HCT116 (cell line): ENCODE data around the gene GNMT. TPM values are rescaled to one million over a fixed set of nuclear protein-coding genes. Genes with fewer than 3 reads are reported as not detected.

Source experiments
- ATAC-seq: fragments of 200-7000 bp; cut with Tn5 transposase; 2 replicates; pipeline ENCODE4 v1.9.1; 2020; ENCODE audit warnings: mild to moderate bottlenecking, moderate library complexity
- BruUV-seq: library from RNA; stranded (reverse); fragments of 400-500 nt; replicated peaks from 2 replicates; lab custom pipeline; 2021; lab: Mats Ljungman, UMichigan
- CTCF ChIA-PET: fragments of 300-600 bp; sonication (Branson Sonifier 250); formaldehyde crosslinking; loops from one replicate; lab custom pipeline; 2021; ENCODE audit warnings: antibody characterized with exemption; lab: Charles Lee
- POLR2A ChIA-PET: fragments of 300-600, 350-600 bp; sonication (Branson Sonifier 250); formaldehyde crosslinking; loops from one replicate; lab custom pipeline; 2021; ENCODE audit warnings: antibody characterized with exemption; lab: Charles Lee
- RAD21 ChIA-PET, 2 experiments: fragments of 300-600 bp; sonication (Branson Sonifier 250); formaldehyde crosslinking; loops; one replicate each; lab custom pipeline; 2023; ENCODE audit warnings: low total read pairs in 2 of 2; ENCODE audit not compliant: uncharacterized antibody in 2 of 2, unreplicated experiment in 2 of 2, low non-redundant PET in 1 of 2; lab: Charles Lee
- DNase-seq: peaks from one replicate; pipeline ENCODE4 v3.0.0-alpha.2; 2010; ENCODE audit warnings: low read depth, low spot score
- H2AFZ ChIP-seq: fragments of 200-600 bp; shearing (Covaris generic), sonication (generic); 2 replicates; pipeline ENCODE4 v1.6.1; 2017; ENCODE audit warnings: low read depth, mixed run types, mixed read lengths, antibody characterized with exemption, low read length; ENCODE audit not compliant: poor library complexity, severe bottlenecking
- H3K27ac ChIP-seq: 2 replicates; pipeline ENCODE4 v1.5.1; 2012; ENCODE audit warnings: low read depth, low read length
- H3K27me3 ChIP-seq: fragments of 200-600 bp; sonication (generic); 2 replicates; pipeline ENCODE4 v1.6.1; 2016; ENCODE audit warnings: mixed run types, low read length, mixed read lengths; ENCODE audit not compliant: insufficient read depth
- H3K36me3 ChIP-seq, 2 experiments: fragments of 200-500 bp in 1 of 2; fragments of 200-600 bp in 1 of 2; sonication (Bioruptor generic) in 1 of 2; sonication (generic) in 1 of 2; 2 replicates each; pipeline versions ENCODE4 v1.5.1 to v1.6.1; 2014 to 2016; ENCODE audit warnings: low read length in 2 of 2, inconsistent platforms in 1 of 2, mixed read lengths in 1 of 2, mixed run types in 1 of 2; ENCODE audit not compliant: insufficient read depth in 2 of 2, control insufficient read depth in 1 of 2
- H3K4me1 ChIP-seq, 2 experiments: fragments of 200-600 bp in 1 of 2; sonication (generic) in 1 of 2; 2 replicates each; pipeline versions ENCODE4 v1.5.1 to v1.6.1; 2012 to 2017; ENCODE audit warnings: low read length in 2 of 2, inconsistent platforms in 1 of 2, mild to moderate bottlenecking in 1 of 2, mixed read lengths in 1 of 2, mixed run types in 1 of 2, moderate library complexity in 1 of 2; ENCODE audit not compliant: insufficient read depth in 2 of 2, control insufficient read depth in 1 of 2
- H3K4me2 ChIP-seq: fragments of 200-600 bp; sonication (generic); 2 replicates; pipeline ENCODE4 v1.6.1; 2017; ENCODE audit warnings: mixed run types, low read length, mixed read lengths
- H3K4me3 ChIP-seq, 2 experiments: fragments of 200-600 bp in 1 of 2; sonication (generic) in 1 of 2; replicated peaks in 1 of 2; 2 replicates each; pipeline ENCODE4 v1.5.1; 2011 to 2016; ENCODE audit warnings: low read length in 2 of 2, control low read depth in 1 of 2, low read depth in 1 of 2, mild to moderate bottlenecking in 1 of 2, mixed read lengths in 1 of 2, mixed run types in 1 of 2
- H3K79me2 ChIP-seq: fragments of 200-600 bp; sonication (generic); 2 replicates; pipeline ENCODE4 v1.6.1; 2017; ENCODE audit warnings: mild to moderate bottlenecking, mixed run types, low read length, moderate library complexity, mixed read lengths; ENCODE audit not compliant: insufficient read depth
- H3K9ac ChIP-seq: fragments of 200-600 bp; sonication (generic); 2 replicates; pipeline ENCODE4 v1.6.1; 2016; ENCODE audit warnings: low read length, mixed read lengths
- H3K9me2 ChIP-seq: fragments of 200-600 bp; sonication (generic), shearing (Covaris generic); 2 replicates; pipeline ENCODE4 v1.6.1; 2017; ENCODE audit warnings: mixed run types, mild to moderate bottlenecking, moderate library complexity; ENCODE audit not compliant: insufficient read depth
- H3K9me3 ChIP-seq, 2 experiments: fragments of 200-500 bp in 1 of 2; fragments of 200-600 bp in 1 of 2; sonication (Bioruptor generic) in 1 of 2; sonication (generic) in 1 of 2; 2 replicates each; pipeline ENCODE4 v1.6.1; 2014 to 2017; ENCODE audit warnings: low read length in 2 of 2, mixed read lengths in 2 of 2, inconsistent platforms in 1 of 2, low read depth in 1 of 2, mild to moderate bottlenecking in 1 of 2, mixed run types in 1 of 2, moderate library complexity in 1 of 2; ENCODE audit not compliant: control insufficient read depth in 1 of 2, insufficient read depth in 1 of 2
- H4K20me1 ChIP-seq: fragments of 200-600 bp; sonication (generic), shearing (Covaris generic); 2 replicates; pipeline ENCODE4 v1.6.1; 2017; ENCODE audit warnings: mixed run types, mild to moderate bottlenecking, moderate library complexity; ENCODE audit not compliant: insufficient read depth
- ATF3 ChIP-seq: IDR thresholded peaks from 2 replicates; pipeline ENCODE4 v1.6.1; 2012
- CBX3 ChIP-seq: IDR thresholded peaks from 2 replicates; pipeline ENCODE4 v1.6.1; 2012; ENCODE audit warnings: low read depth
- CEBPB ChIP-seq: IDR thresholded peaks from 2 replicates; pipeline ENCODE4 v1.6.1; 2012; ENCODE audit warnings: low read depth
- CTCF ChIP-seq, 3 experiments: fragments of 200-600 bp in 1 of 3; sonication (generic) in 1 of 3; IDR thresholded peaks in 2 of 3; conservative IDR thresholded peaks in 1 of 3; 2 replicates each; pipeline ENCODE4 v1.5.1; 2012 to 2017; ENCODE audit warnings: low read depth in 2 of 3, low read length in 2 of 3, antibody characterized with exemption in 1 of 3, borderline replicate concordance in 1 of 3, control low read depth in 1 of 3, mild to moderate bottlenecking in 1 of 3, mixed read lengths in 1 of 3, mixed run types in 1 of 3, moderate library complexity in 1 of 3; ENCODE audit not compliant: insufficient read depth in 1 of 3
- EGR1 ChIP-seq: IDR thresholded peaks from 2 replicates; pipeline ENCODE4 v1.6.1; 2012; ENCODE audit warnings: low read depth
- ELF1 ChIP-seq: IDR thresholded peaks from 2 replicates; pipeline ENCODE4 v1.6.1; 2012; ENCODE audit warnings: low read depth, borderline replicate concordance
- EZH2 ChIP-seq: fragments of 200-600 bp; sonication (generic); IDR thresholded peaks from 2 replicates; pipeline ENCODE4 v1.6.1; 2017; ENCODE audit warnings: antibody characterized with exemption, mixed run types
- EZH2phosphoT487 ChIP-seq: fragments of 200-600 bp; IDR thresholded peaks from 2 replicates; pipeline ENCODE4 v1.6.1; 2018; ENCODE audit warnings: antibody characterized with exemption, borderline replicate concordance
- FOSL1 ChIP-seq: IDR thresholded peaks from 2 replicates; pipeline ENCODE4 v1.6.1; 2012; ENCODE audit warnings: low read depth
- JUND ChIP-seq: IDR thresholded peaks from 2 replicates; pipeline ENCODE4 v1.6.1; 2012
- POLR2A ChIP-seq: IDR thresholded peaks from 2 replicates; pipeline ENCODE4 v1.7.0; 2011; ENCODE audit warnings: borderline replicate concordance; ENCODE audit not compliant: insufficient read depth, insufficient read length; ENCODE audit errors: extremely low read depth
- POLR2AphosphoS5 ChIP-seq: IDR thresholded peaks from 2 replicates; pipeline ENCODE4 v1.6.1; 2011; ENCODE audit warnings: mild to moderate bottlenecking, low read depth, low read length, moderate library complexity
- RAD21 ChIP-seq: IDR thresholded peaks from 2 replicates; pipeline ENCODE4 v1.6.1; 2012; ENCODE audit warnings: low read depth, mild to moderate bottlenecking
- REST ChIP-seq: IDR thresholded peaks from 2 replicates; pipeline ENCODE4 v1.6.1; 2012; ENCODE audit warnings: low read depth
- SIN3A ChIP-seq: IDR thresholded peaks from 2 replicates; pipeline ENCODE4 v1.6.1; 2012; ENCODE audit warnings: low read depth
- SP1 ChIP-seq: IDR thresholded peaks from 2 replicates; pipeline ENCODE4 v1.6.1; 2012; ENCODE audit warnings: low read depth
- SRF ChIP-seq: IDR thresholded peaks from 2 replicates; pipeline ENCODE4 v1.6.1; 2012; ENCODE audit warnings: low read depth
- TCF7L2 ChIP-seq: IDR thresholded peaks from 2 replicates; pipeline ENCODE4 v1.7.0; 2011; ENCODE audit warnings: borderline replicate concordance, inconsistent platforms; ENCODE audit not compliant: insufficient read depth, insufficient read length; ENCODE audit errors: extremely low read depth
- YY1 ChIP-seq: IDR thresholded peaks from 2 replicates; pipeline ENCODE4 v1.6.1; 2011; ENCODE audit warnings: low read length, low read depth, moderate library complexity, mild to moderate bottlenecking; ENCODE audit not compliant: insufficient replicate concordance; ENCODE audit errors: extremely low read depth
- ZFX ChIP-seq: fragments of 450-650 bp; IDR thresholded peaks from 2 replicates; pipeline ENCODE4 v1.6.1; 2017
- ZNF274 ChIP-seq: fragments of 200-500 bp; sonication (Bioruptor generic); IDR thresholded peaks from 2 replicates; pipeline ENCODE4 v1.6.1; 2014; ENCODE audit warnings: mild to moderate bottlenecking, low read depth, low read length, inconsistent platforms
- intact Hi-C: fragments of 100-400 bp; cut with micrococcal nuclease; formaldehyde crosslinking; loops from 2 replicates; pipeline ENCODE4 v1.10.0; 2022
- total RNA-seq: library from RNA; stranded (reverse); gene quantifications from one replicate; pipeline ENCODE4 v1.2.1, GENCODE V29; 2021; ENCODE audit not compliant: unreplicated experiment

The GNMT gene
- total RNA-seq, 1 experiment from 2014 or later, result 0.57 TPM

- H3K4me3 ChIP-seq, result peak within 1 kb of the TSS; percentile 82 to 85
- peaks cover 0 to 3% of the 10 kb centered on the region in 2 experiments; a peak in 1 of 4 replicates for H3K36me3 ChIP-seq
- ATAC-seq (peak; percentile 93), DNase-seq (peak; percentile 97)
- H3K9me2 ChIP-seq, result no peaks in the 10 kb centered on the region
- peak within 1 kb of the TSS; percentile 93 for H3K4me2 ChIP-seq
- CTCF ChIA-PET, result interaction anchor here (1.1 to 1.5 kb wide), 4 partner anchors 12 to 30 kb away, joined by 3 to 12 read pairs (median 4); partner anchors contain the start of genes KLHDC3 and MEA1
- no TSS peak for BruUV-seq
- H4K20me1 ChIP-seq, result no peaks in the 10 kb centered on the region
- POLR2A ChIA-PET, result interaction anchor here (0.6 to 1.8 kb wide), 17 partner anchors 10 to 190 kb away, joined by 3 to 14 read pairs (median 4); partner anchors contain the start of genes CNPY3, CUL7, KLC4 and KLHDC3
- intact Hi-C loops, result no loop called here
- no peaks in the 10 kb centered on the region for H3K27me3 ChIP-seq
- peak within 1 kb of the TSS; percentile 73 for H3K27ac ChIP-seq
- peak within 1 kb of the TSS; percentile 58 for H2AFZ ChIP-seq
- RAD21 ChIA-PET, result interaction anchor here (0.5 to 0.7 kb wide), 2 partner anchors 14 to 55 kb away, joined by 3 read pairs; partner anchors contain the start of gene CNPY3 (in 1 of the 2)
- peak within 1 kb of the TSS; percentile 82 for H3K9ac ChIP-seq
- H3K79me2 ChIP-seq, result peaks cover 31% of the 10 kb centered on the region
- peaks cover 6 to 27% of the 10 kb centered on the region in 2 experiments; a peak in 3 of 4 replicates for H3K4me1 ChIP-seq
- H3K9me3 ChIP-seq, result no peaks in the 10 kb centered on the region
- TF ChIP-seq ZFX, result peak; percentile 51; the same call in 1 of the 2 replicates
- no peak for TF ChIP-seq ELF1
- peak; percentile 60; the same call in 1 of the 2 replicates for TF ChIP-seq SP1
- TF ChIP-seq POLR2AphosphoS5, result peak; percentile 96
- no peak for TF ChIP-seq RAD21
- TF ChIP-seq FOSL1, result no peak
- TF ChIP-seq SRF, result peak; percentile 56; the same call in 1 of the 2 replicates
- peak; percentile 40; the same call in 1 of the 2 replicates for TF ChIP-seq SIN3A
- TF ChIP-seq JUND, result no peak
- TF ChIP-seq POLR2A, result peak; percentile 85
- TF ChIP-seq CBX3, result no peak
- TF ChIP-seq YY1, result no peak
- no peak for TF ChIP-seq CTCF (IDR thresholded peaks at IDR 0.05 in 2 of 3, conservative IDR thresholded peaks at IDR 0.05 in 1 of 3; ENCODE audit: borderline replicate concordance in 1 of 3, insufficient read depth in 1 of 3, low read depth in 2 of 3, low read length in 2 of 3)
- no peak for TF ChIP-seq ATF3
- no peak for TF ChIP-seq REST
- TF ChIP-seq EZH2phosphoT487, result no peak
- TF ChIP-seq EGR1, result peak; percentile 79
- no peak for TF ChIP-seq CEBPB
- no peak for TF ChIP-seq EZH2
- no peak for TF ChIP-seq ZNF274
- no peak for TF ChIP-seq TCF7L2
These were observed 23.7 kb downstream of the GNMT start, which contains the start of gene PPP2R5D for GRCh38 chr6:42984001-42984923. Gene PPP2R5D (plus strand): TSS chr6:42984570. CDS start chr6:42984678, 108 bp downstream.
